Nasal cavity respiratory epithelium epithelial cell of viscerocranial mucosa (primary cell): ENCODE data around the gene ZC3HAV1L. TPM values are rescaled to one million over a fixed set of nuclear protein-coding genes. Genes with fewer than 3 reads are reported as not detected.

ENCODE experiments used
- total RNA-seq: library from RNA; depleted of rRNA; stranded (reverse); fragments of >200 nt; gene quantifications from 2 replicates; pipeline ENCODE4 v1.2.3, GENCODE V29; 2014

The ZC3HAV1L gene, protein sequence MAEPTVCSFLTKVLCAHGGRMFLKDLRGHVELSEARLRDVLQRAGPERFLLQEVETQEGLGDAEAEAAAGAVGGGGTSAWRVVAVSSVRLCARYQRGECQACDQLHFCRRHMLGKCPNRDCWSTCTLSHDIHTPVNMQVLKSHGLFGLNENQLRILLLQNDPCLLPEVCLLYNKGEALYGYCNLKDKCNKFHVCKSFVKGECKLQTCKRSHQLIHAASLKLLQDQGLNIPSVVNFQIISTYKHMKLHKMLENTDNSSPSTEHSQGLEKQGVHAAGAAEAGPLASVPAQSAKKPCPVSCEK
- total RNA-seq = 4.8 and 19.4 TPM in 2 replicates

DNA sequence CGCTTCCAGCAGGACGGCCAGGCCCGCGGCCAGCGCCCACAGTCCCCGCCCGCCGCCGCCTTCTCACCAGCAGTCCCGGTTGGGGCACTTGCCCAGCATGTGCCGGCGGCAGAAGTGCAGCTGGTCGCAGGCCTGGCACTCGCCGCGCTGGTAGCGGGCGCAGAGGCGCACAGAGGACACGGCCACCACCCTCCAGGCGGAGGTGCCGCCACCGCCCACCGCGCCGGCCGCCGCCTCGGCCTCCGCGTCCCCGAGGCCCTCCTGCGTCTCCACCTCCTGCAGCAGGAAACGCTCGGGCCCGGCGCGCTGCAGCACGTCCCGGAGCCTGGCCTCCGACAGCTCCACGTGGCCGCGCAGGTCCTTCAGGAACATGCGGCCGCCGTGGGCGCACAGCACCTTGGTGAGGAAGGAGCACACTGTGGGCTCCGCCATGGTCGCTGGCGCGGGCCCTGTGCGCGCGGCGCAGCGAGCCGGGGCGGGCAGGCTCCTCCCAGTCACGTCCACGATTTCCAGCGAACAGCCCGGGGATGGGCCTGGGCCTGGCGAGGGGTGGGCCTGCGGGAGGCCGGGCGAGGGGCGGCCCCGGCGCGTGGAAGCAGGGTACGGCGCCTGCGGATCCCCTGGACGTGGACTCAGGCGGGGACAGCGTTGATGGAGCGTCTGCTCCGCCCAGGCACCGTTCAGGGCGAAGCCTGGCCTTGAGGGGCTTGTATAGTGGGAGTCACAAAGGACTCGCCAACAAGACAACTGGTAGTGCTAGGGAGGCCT is at the start of gene ZC3HAV1L:
TSS of gene ZC3HAV1L (minus strand) at position 457 of the 768 bp plus-strand sequence. CDS start at position 432, 25 bp downstream.

GRCh38 chr7:138981332-138982203 is 54.3 kb downstream of the ZC3HAV1L start, which contains the start of gene KIAA1549:
TSS of gene KIAA1549 (minus strand) at chr7:138981389. CDS start at chr7:138981269, 120 bp downstream.

Other genes starting within 250 kb of the ZC3HAV1L start
- gene TMEM213, start 238.0 kb downstream of the ZC3HAV1L start, total RNA-seq = not detected in 2 replicates
- 0.07 TPM in 1 of 2 replicates, not detected in the other for gene ATP6V0A4, start 237.8 kb downstream of the ZC3HAV1L start, total RNA-seq
- under 0.01 and 2.2 TPM in 2 replicates for gene KIAA1549, start 54.7 kb downstream of the ZC3HAV1L start, total RNA-seq
- 17.1 and 30.5 TPM in 2 replicates for gene ZC3HAV1, start 73.7 kb upstream of the ZC3HAV1L start, total RNA-seq
- gene UBN2, start 195.2 kb upstream of the ZC3HAV1L start, total RNA-seq = 7.2 and 10.8 TPM in 2 replicates